Endothelial cell of umbilical vein (primary cell): Measurements from ENCODE around the gene PBXIP1. TPM values are rescaled to one million over a fixed set of nuclear protein-coding genes. Genes with fewer than 3 reads are reported as not detected.

Experiments used
- BruUV-seq: library from RNA; stranded (reverse); fragments of 400-500 nt; replicated peaks from 2 replicates; lab custom pipeline; 2021; lab: Mats Ljungman, UMichigan
- CTCF ChIA-PET: fragments of 300-600, 350-600 bp; sonication (Branson Sonifier 250); formaldehyde crosslinking; loops from one replicate; lab custom pipeline; 2021; ENCODE audit warnings: antibody characterized with exemption, inconsistent platforms; lab: Charles Lee
- POLR2A ChIA-PET: fragments of 300-600, 350-600 bp; sonication (Branson Sonifier 250); formaldehyde crosslinking; loops from one replicate; lab custom pipeline; 2021; ENCODE audit warnings: antibody characterized with exemption, inconsistent platforms; lab: Charles Lee
- DNase-seq: peaks from one replicate; pipeline ENCODE4 v3.0.0-alpha.2; 2011; ENCODE audit warnings: low read depth, low spot score
- FAIRE-seq: peaks from 2 replicates; lab custom pipeline; 2011; peaks lifted over from hg19 to GRCh38; lab: Jason Lieb, UNC
- H2AFZ ChIP-seq: 2 replicates; pipeline ENCODE4 v1.6.0; 2012; ENCODE audit warnings: low read depth, low read length, control low read depth, inconsistent platforms
- H3K27ac ChIP-seq: 2 replicates; pipeline ENCODE4 v1.5.1; 2011; ENCODE audit warnings: low read depth, mild to moderate bottlenecking, control low read depth, low read length, moderate library complexity; ENCODE audit not compliant: insufficient read depth
- H3K27me3 ChIP-seq, 2 experiments: 2 replicates each; pipeline versions ENCODE4 v1.6.0 to v1.6.1; 2011; ENCODE audit warnings: low read length in 2 of 2, mixed read lengths in 1 of 2; ENCODE audit not compliant: control insufficient read depth in 2 of 2, insufficient read depth in 2 of 2
- H3K36me3 ChIP-seq, 2 experiments: 2 replicates in 1 of 2; 3 replicates in 1 of 2; pipeline ENCODE4 v1.5.1; 2011; ENCODE audit warnings: low read length in 2 of 2, mild to moderate bottlenecking in 1 of 2, moderate library complexity in 1 of 2; ENCODE audit not compliant: control insufficient read depth in 2 of 2, insufficient read depth in 2 of 2; ENCODE audit errors: extremely low read depth in 1 of 2
- H3K4me1 ChIP-seq: 3 replicates; pipeline ENCODE4 v1.5.1; 2011; ENCODE audit warnings: mild to moderate bottlenecking, low read length; ENCODE audit not compliant: control insufficient read depth, insufficient read depth; ENCODE audit errors: extremely low read depth
- H3K4me2 ChIP-seq: 2 replicates; pipeline ENCODE4 v1.6.1; 2011; ENCODE audit warnings: low read length, control low read depth, mixed read lengths; ENCODE audit not compliant: insufficient read depth
- H3K4me3 ChIP-seq, 3 experiments: fragments of 200-600 bp in 1 of 3; sonication (generic), shearing (Covaris generic) in 1 of 3; replicated peaks in 1 of 3; 2 replicates each; pipeline ENCODE4 v1.5.1; 2011 to 2016; ENCODE audit warnings: control low read depth in 3 of 3, low read length in 3 of 3, mild to moderate bottlenecking in 2 of 3, inconsistent platforms in 1 of 3, low read depth in 1 of 3, moderate library complexity in 1 of 3; ENCODE audit not compliant: insufficient read depth in 1 of 3
- H3K79me2 ChIP-seq: 2 replicates; pipeline ENCODE4 v1.6.0; 2012; ENCODE audit warnings: low read length, inconsistent platforms; ENCODE audit not compliant: control insufficient read depth, insufficient read depth
- H3K9ac ChIP-seq: replicated peaks from 2 replicates; pipeline ENCODE3; 2011; ENCODE audit warnings: low read length, control low read depth; ENCODE audit not compliant: insufficient read depth; ENCODE audit errors: extremely low read depth
- H3K9me1 ChIP-seq: replicated peaks from 3 replicates; pipeline ENCODE4 v1.6.0; 2011; ENCODE audit warnings: mild to moderate bottlenecking, low read length; ENCODE audit not compliant: control insufficient read depth, insufficient read depth; ENCODE audit errors: extremely low read depth
- H3K9me3 ChIP-seq: replicated peaks from 2 replicates; pipeline ENCODE4 v1.5.1; 2012; ENCODE audit warnings: low read length, inconsistent platforms; ENCODE audit not compliant: control insufficient read depth, insufficient read depth
- H4K20me1 ChIP-seq: replicated peaks from 2 replicates; pipeline ENCODE3; 2011; ENCODE audit warnings: mild to moderate bottlenecking, low read length; ENCODE audit not compliant: control insufficient read depth, insufficient read depth; ENCODE audit errors: extremely low read depth
- EZH2 ChIP-seq: IDR thresholded peaks from 2 replicates; pipeline ENCODE4 v1.6.1; 2012; ENCODE audit warnings: borderline replicate concordance, low read depth, mild to moderate bottlenecking, moderate library complexity, low read length, inconsistent platforms; ENCODE audit not compliant: severe bottlenecking
- FOS ChIP-seq: IDR thresholded peaks from 2 replicates; pipeline ENCODE4 v1.6.1; 2011; ENCODE audit warnings: mild to moderate bottlenecking, low read length, moderate library complexity, borderline replicate concordance; ENCODE audit not compliant: insufficient read depth
- GATA2 ChIP-seq: IDR thresholded peaks from 2 replicates; pipeline ENCODE4 v1.7.0; 2011; ENCODE audit warnings: low read depth, mild to moderate bottlenecking, moderate library complexity, mixed read lengths, low read length; ENCODE audit not compliant: insufficient read length, insufficient read depth
- JUN ChIP-seq: IDR thresholded peaks from 2 replicates; pipeline ENCODE4 v1.6.1; 2011; ENCODE audit warnings: borderline replicate concordance, low read depth; ENCODE audit not compliant: insufficient read length, insufficient read depth
- MAX ChIP-seq: IDR thresholded peaks from 2 replicates; pipeline ENCODE4 v1.6.1; 2011; ENCODE audit not compliant: insufficient read depth, insufficient read length
- MYC ChIP-seq: IDR thresholded peaks from one replicate; pipeline ENCODE4 v1.6.1; 2011; ENCODE audit warnings: mild to moderate bottlenecking, low read depth, low read length
- POLR2A ChIP-seq: IDR thresholded peaks from 2 replicates; pipeline ENCODE4 v1.6.1; 2012; ENCODE audit warnings: low read depth, mild to moderate bottlenecking, control low read depth, low read length
- POLR2AphosphoS5 ChIP-seq: IDR thresholded peaks from 2 replicates; pipeline ENCODE4 v1.6.1; 2012; ENCODE audit warnings: low read depth, mild to moderate bottlenecking, control low read depth, low read length, moderate library complexity; ENCODE audit not compliant: insufficient read depth
- dilution Hi-C: fragments of 300-500 bp; cut with MboI; formaldehyde crosslinking; loops from one replicate; pipeline ENCODE4 v1.15.0; 2019; ENCODE audit warnings: low sequenced_read_pairs; ENCODE audit not compliant: extremely low pct_ligation_motif_present
- intact Hi-C: fragments of 100-400 bp; cut with micrococcal nuclease; formaldehyde crosslinking; loops from one replicate; pipeline ENCODE4 v1.10.0; 2022
- polyA plus RNA-seq, 4 experiments: library from polyadenylated mRNA; depleted of rRNA in 3 of 4; stranded (reverse) in 3 of 4; unstranded in 1 of 4; fragments of >200 nt; gene quantifications; 2 replicates each; pipeline versions ENCODE4 v1.2.1 to v1.2.3, GENCODE V29; 2011 to 2012; ENCODE audit warnings: missing spikeins in 1 of 4
- total RNA-seq: library from RNA; stranded (reverse); gene quantifications from 2 replicates; pipeline ENCODE4 v1.2.3, GENCODE V29; 2021
- TF ChIP-seq, protein P1 (sequence below), 2 donors: IDR thresholded peaks; 1 replicate in 1 of 2; 2 replicates in 1 of 2; pipeline ENCODE4 v1.5.1; 2011; ENCODE audit warnings: low read length in 2 of 2, mild to moderate bottlenecking in 2 of 2, moderate library complexity in 2 of 2, control low read depth in 1 of 2, inconsistent platforms in 1 of 2, low read depth in 1 of 2; ENCODE audit not compliant: insufficient read depth in 1 of 2; ENCODE audit errors: extremely low read depth in 1 of 2

The PBXIP1 gene
- total and polyA plus RNA-seq, 2 donors (not counting 3 experiments of a cell fraction or from before 2014, with no cell fraction given): 49.4 to 54.7 TPM

GRCh38 chr1:154937085-154937987 is 18.6 kb downstream of the PBXIP1 start:
- TF ChIP-seq GATA2 (no peak), MAX (no peak), JUN (peak; percentile 11), FOS (no peak), EZH2 (no peak), MYC (peak; percentile 39), POLR2AphosphoS5 (no peak), POLR2A (peak; percentile 86)
- TF ChIP-seq, protein P1, sequence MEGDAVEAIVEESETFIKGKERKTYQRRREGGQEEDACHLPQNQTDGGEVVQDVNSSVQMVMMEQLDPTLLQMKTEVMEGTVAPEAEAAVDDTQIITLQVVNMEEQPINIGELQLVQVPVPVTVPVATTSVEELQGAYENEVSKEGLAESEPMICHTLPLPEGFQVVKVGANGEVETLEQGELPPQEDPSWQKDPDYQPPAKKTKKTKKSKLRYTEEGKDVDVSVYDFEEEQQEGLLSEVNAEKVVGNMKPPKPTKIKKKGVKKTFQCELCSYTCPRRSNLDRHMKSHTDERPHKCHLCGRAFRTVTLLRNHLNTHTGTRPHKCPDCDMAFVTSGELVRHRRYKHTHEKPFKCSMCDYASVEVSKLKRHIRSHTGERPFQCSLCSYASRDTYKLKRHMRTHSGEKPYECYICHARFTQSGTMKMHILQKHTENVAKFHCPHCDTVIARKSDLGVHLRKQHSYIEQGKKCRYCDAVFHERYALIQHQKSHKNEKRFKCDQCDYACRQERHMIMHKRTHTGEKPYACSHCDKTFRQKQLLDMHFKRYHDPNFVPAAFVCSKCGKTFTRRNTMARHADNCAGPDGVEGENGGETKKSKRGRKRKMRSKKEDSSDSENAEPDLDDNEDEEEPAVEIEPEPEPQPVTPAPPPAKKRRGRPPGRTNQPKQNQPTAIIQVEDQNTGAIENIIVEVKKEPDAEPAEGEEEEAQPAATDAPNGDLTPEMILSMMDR (IDR thresholded peaks at IDR 0.05; ENCODE audit: extremely low read depth in 1 of 2, insufficient read depth in 1 of 2, low read depth in 1 of 2, low read length in 2 of 2): peak in 1 of 2 donors; percentile 10
- no peaks in the 10 kb centered on the region for H3K9me1 ChIP-seq
- TSS peak; percentile 95 for BruUV-seq
- no peaks in the 10 kb centered on the region for H3K9me3 ChIP-seq
- no peaks in the 10 kb centered on the region for H3K27me3 ChIP-seq
- intact Hi-C loops (loop anchor here (1.0 to 2.0 kb wide), 5 partner anchors 17 to 379 kb away; partner anchors contain the start of genes CKS1B, EFNA4, UBE2Q1 and ZBTB7B), dilution Hi-C loops (no loop called here)
- no peak for FAIRE-seq
- no peaks in the 10 kb centered on the region for H3K79me2 ChIP-seq
- ChIA-PET POLR2A (interaction anchor here (0.5 to 0.9 kb wide), 3 partner anchors 36 to 52 kb away, joined by 3 to 9 read pairs (median 6); no protein-coding TSS in a partner anchor), CTCF (interaction anchor here (0.6 to 2.6 kb wide), 24 partner anchors 8 to 378 kb away, joined by 3 to 18 read pairs (median 4); partner anchors contain the start of genes FLAD1, LENEP, PBXIP1 and PYGO2)
- peak overlapping the region; percentile 74 for H3K4me2 ChIP-seq
- H3K4me1 ChIP-seq: peaks cover 8% of the 10 kb centered on the region
- H4K20me1 ChIP-seq: no peaks in the 10 kb centered on the region
- peak overlapping the region; percentile 26 to 79 (median 55) for H3K4me3 ChIP-seq
- peak overlapping the region; percentile 89 for H3K9ac ChIP-seq
- H3K36me3 ChIP-seq: no peaks in the 10 kb centered on the region
- H2AFZ ChIP-seq: peak overlapping the region; percentile 76
- H3K27ac ChIP-seq: peak overlapping the region; percentile 92
- peak; percentile 96 for DNase-seq
